ENCODE data around the gene CFAP74. TPM values are rescaled to one million over a fixed set of nuclear protein-coding genes. Genes with fewer than 3 reads are reported as not detected.

Gene CFAP74
- total and polyA plus RNA-seq, 9 of the 15 experiments (the other 6 are each of a cell fraction or from before 2014, with no cell fraction given) = 0.03 to 0.15 (median 0.05) TPM; not detected in 6

DNA sequence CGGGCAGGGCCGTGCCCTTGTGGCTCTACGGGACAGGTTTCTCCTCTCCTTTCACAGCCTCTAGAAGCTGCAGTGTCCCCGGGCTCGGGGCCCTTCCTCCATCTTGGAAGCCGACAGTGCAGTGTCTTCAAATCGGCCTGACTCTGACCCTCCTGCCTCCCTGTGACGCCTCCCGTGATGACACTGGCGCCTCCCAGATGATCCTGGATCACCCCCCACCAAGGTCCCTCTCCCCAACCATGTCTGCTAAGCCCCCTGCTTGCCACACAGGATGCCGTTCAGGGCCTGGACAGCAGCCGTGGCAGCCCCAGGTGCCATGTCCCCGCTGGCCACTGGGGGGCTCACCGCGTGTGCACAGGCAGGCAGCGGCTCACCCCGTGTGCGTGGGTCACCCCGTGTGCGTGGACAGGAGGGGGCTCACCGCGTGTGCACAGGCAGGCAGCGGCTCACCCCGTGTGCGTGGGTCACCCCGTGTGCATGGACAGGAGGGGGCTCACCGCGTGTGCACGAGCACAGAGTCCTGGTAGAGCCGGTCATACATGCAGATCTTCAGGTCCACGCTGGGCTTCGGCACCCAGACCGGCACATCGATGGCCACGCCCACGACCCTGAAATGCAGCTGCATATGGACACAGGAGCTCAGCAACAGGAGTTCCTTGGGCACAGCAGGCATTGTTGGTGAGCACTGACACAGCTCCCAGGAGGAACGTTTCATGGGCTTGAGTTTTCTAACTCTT, 59.6 kb downstream of the CFAP74 start (continued):
- TF ChIP-seq, protein P1, sequence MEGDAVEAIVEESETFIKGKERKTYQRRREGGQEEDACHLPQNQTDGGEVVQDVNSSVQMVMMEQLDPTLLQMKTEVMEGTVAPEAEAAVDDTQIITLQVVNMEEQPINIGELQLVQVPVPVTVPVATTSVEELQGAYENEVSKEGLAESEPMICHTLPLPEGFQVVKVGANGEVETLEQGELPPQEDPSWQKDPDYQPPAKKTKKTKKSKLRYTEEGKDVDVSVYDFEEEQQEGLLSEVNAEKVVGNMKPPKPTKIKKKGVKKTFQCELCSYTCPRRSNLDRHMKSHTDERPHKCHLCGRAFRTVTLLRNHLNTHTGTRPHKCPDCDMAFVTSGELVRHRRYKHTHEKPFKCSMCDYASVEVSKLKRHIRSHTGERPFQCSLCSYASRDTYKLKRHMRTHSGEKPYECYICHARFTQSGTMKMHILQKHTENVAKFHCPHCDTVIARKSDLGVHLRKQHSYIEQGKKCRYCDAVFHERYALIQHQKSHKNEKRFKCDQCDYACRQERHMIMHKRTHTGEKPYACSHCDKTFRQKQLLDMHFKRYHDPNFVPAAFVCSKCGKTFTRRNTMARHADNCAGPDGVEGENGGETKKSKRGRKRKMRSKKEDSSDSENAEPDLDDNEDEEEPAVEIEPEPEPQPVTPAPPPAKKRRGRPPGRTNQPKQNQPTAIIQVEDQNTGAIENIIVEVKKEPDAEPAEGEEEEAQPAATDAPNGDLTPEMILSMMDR (IDR thresholded peaks at IDR 0.05 in 2 of 3, conservative IDR thresholded peaks at IDR 0.05 in 1 of 3; ENCODE audit: insufficient read depth in 2 of 3, low read depth in 1 of 3, low read length in 3 of 3) = peak; percentile 77 to 97 (median 85)
- TF ChIP-seq YY1 (IDR thresholded peaks at IDR 0.05; ENCODE audit: borderline replicate concordance in 1 of 3, control insufficient read depth in 1 of 3, extremely low read depth in 1 of 3, insufficient read depth in 3 of 3, insufficient read length in 1 of 3, insufficient replicate concordance in 2 of 3, low read depth in 1 of 3, low read length in 2 of 3) (peak in 1 of 3 experiments; percentile 32), ZFP30 (CRISPR knock-in tag; IDR thresholded peaks at IDR 0.05; ENCODE audit: borderline replicate concordance) (no peak), ZNF263 (CRISPR knock-in tag; IDR thresholded peaks at IDR 0.05; ENCODE audit: borderline replicate concordance) (peak; percentile 44; the same call in 1 of the 2 replicates), BRCA1 (IDR thresholded peaks at IDR 0.05) (no peak), BRCA1 (CRISPR knock-in tag; IDR thresholded peaks at IDR 0.05) (no peak), FOXA3 (CRISPR knock-in tag; conservative IDR thresholded peaks at IDR 0.05 in 1 of 2, IDR thresholded peaks at IDR 0.05 in 1 of 2) (peak in 1 of 2 experiments; percentile 26; a peak in 2 of 4 replicates), CREB1 (IDR thresholded peaks at IDR 0.05) (no peak), CREB1 (CRISPR knock-in tag; IDR thresholded peaks at IDR 0.05) (peak; percentile 62; the same call in 1 of the 2 replicates), ZNF121 (CRISPR knock-in tag; conservative IDR thresholded peaks at IDR 0.05) (no peak), ETV6 (IDR thresholded peaks at IDR 0.05; ENCODE audit: borderline replicate concordance in 1 of 2, low read depth in 2 of 2, low read length in 1 of 2) (no peak), ETV6 (CRISPR knock-in tag; IDR thresholded peaks at IDR 0.05; ENCODE audit: borderline replicate concordance) (no peak), MTA3 (IDR thresholded peaks at IDR 0.05; ENCODE audit: borderline replicate concordance) (0 out of 2 replicates have a peak, but pooled peaks have one; percentile 44), TCF7 (IDR thresholded peaks at IDR 0.05; ENCODE audit: borderline replicate concordance) (no peak), L3MBTL2 (IDR thresholded peaks at IDR 0.05) (peak; percentile 38; the same call in 1 of the 2 replicates), SAP30 (IDR thresholded peaks at IDR 0.05; ENCODE audit: borderline replicate concordance, insufficient read depth, low read depth, low read length, poor library complexity, severe bottlenecking) (peak; percentile 63), SIX5 (IDR thresholded peaks at IDR 0.05; ENCODE audit: borderline replicate concordance in 1 of 2, insufficient read depth in 1 of 2, low read depth in 1 of 2, low read length in 2 of 2) (no peak), STAG1 (CRISPR knock-in tag; IDR thresholded peaks at IDR 0.05; ENCODE audit: borderline replicate concordance) (peak; percentile 73; the same call in 1 of the 2 replicates)
- TF ChIP-seq, protein P2, sequence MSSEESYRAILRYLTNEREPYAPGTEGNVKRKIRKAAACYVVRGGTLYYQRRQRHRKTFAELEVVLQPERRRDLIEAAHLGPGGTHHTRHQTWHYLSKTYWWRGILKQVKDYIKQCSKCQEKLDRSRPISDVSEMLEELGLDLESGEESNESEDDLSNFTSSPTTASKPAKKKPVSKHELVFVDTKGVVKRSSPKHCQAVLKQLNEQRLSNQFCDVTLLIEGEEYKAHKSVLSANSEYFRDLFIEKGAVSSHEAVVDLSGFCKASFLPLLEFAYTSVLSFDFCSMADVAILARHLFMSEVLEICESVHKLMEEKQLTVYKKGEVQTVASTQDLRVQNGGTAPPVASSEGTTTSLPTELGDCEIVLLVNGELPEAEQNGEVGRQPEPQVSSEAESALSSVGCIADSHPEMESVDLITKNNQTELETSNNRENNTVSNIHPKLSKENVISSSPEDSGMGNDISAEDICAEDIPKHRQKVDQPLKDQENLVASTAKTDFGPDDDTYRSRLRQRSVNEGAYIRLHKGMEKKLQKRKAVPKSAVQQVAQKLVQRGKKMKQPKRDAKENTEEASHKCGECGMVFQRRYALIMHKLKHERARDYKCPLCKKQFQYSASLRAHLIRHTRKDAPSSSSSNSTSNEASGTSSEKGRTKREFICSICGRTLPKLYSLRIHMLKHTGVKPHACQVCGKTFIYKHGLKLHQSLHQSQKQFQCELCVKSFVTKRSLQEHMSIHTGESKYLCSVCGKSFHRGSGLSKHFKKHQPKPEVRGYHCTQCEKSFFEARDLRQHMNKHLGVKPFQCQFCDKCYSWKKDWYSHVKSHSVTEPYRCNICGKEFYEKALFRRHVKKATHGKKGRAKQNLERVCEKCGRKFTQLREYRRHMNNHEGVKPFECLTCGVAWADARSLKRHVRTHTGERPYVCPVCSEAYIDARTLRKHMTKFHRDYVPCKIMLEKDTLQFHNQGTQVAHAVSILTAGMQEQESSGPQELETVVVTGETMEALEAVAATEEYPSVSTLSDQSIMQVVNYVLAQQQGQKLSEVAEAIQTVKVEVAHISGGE (CRISPR knock-in tag; IDR thresholded peaks at IDR 0.05) = no peak
- TF ChIP-seq, protein P3, sequence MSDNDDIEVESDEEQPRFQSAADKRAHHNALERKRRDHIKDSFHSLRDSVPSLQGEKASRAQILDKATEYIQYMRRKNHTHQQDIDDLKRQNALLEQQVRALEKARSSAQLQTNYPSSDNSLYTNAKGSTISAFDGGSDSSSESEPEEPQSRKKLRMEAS (CRISPR knock-in tag; IDR thresholded peaks at IDR 0.05) = peak; percentile 54; the same call in 1 of the 2 replicates
